GM12875 (cell line): ENCODE measurements around the gene TRIM47.

ENCODE experiments used
- H3K4me3 ChIP-seq: one replicate; pipeline ENCODE4 v1.5.1; 2011; ENCODE audit warnings: low read depth, low read length, control low read depth
- CTCF ChIP-seq: IDR thresholded peaks from 2 replicates; pipeline ENCODE4 v1.5.1; 2011; ENCODE audit warnings: low read depth, mild to moderate bottlenecking, control low read depth, inconsistent platforms, low read length, moderate library complexity, borderline replicate concordance; ENCODE audit not compliant: insufficient read depth

The TRIM47 gene

GRCh38 chr17:75895370-75896155 lies 17.2 kb upstream of the TRIM47 start:
- TF ChIP-seq CTCF, result peak; percentile 44; the same call in 1 of the 2 replicates
- H3K4me3 ChIP-seq, result peak overlapping the region; percentile 91

- H3K4me3 ChIP-seq, result no peak overlapping the region
- no peak for TF ChIP-seq CTCF
Observed at GRCh38 chr17:75894049-75894733, 15.8 kb upstream of the TRIM47 start.

GRCh38 chr17:75893305-75894048 lies 15.1 kb upstream of the TRIM47 start:
- TF ChIP-seq CTCF, result no peak
- H3K4me3 ChIP-seq, result no peak overlapping the region

GRCh38 chr17:75892556-75893224 lies 14.3 kb upstream of the TRIM47 start:
- no peak overlapping the region for H3K4me3 ChIP-seq
- no peak for TF ChIP-seq CTCF

GRCh38 chr17:75891605-75892555 lies 13.5 kb upstream of the TRIM47 start:
- TF ChIP-seq CTCF, result no peak
- no peak overlapping the region for H3K4me3 ChIP-seq
